ENCODE data around the gene SND1. TPM values are rescaled to one million over a fixed set of nuclear protein-coding genes. Genes with fewer than 3 reads are reported as not detected.

The SND1 gene
- total and polyA plus RNA-seq, 2 of the 4 experiments (the other 2 are of a cell fraction), result 154 to 294 TPM

DNA sequence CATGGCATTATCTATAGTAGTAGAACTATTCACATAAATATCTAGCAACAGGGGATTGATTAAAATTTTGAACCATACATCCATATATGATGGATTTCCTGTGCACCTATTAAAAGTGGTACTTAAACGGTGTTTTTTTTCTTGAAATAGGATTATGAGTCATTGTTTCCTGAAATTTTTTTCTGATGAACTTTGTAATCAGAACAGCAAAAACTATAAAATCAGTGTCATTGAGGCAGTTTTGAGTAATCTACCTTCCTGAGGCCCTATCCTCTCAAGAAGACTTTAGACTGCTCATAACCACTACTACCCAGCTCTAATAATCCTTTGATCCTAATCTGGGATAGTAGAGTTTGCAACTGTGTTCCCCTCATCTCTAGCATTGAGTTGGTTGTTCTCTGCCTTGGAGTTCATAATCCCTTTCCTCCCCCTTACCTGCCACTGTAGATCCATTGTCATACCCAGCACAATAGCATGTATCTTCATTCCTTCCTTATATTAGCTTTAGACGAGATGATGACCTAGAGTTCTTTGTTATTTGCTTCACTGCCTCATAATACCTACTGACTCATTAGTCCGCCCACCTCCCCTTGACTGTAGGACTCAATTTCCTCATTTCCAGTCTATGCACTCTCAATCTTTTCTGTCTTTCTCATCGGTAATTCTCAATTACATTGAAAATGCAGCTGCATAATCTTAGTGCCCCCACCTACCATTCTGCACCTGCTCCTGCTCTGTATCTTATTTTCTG is 245.9 kb downstream of the SND1 start:
- ATAC-seq (ENCODE audit: low read depth), result no peak

More for the DNA sequence above, 245.9 kb downstream of the SND1 start:
- in situ Hi-C loops (cut with MboI; ENCODE audit: low sequenced_read_pairs), result no loop called here
- peaks cover 25% of the 10 kb centered on the region for H3K9me1 ChIP-seq (ENCODE audit: insufficient read depth, low read length)
- H3K23ac ChIP-seq (ENCODE audit: low read depth, low read length), result no peak overlapping the region
- no peak overlapping the region for H3K4me2 ChIP-seq (ENCODE audit: low read depth, low read length)
- no peak overlapping the region for H3K27ac ChIP-seq (ENCODE audit: insufficient read depth, low read length)
- ChIA-PET POLR2A (ENCODE audit: unreplicated experiment) (no interaction called here), CTCF (no interaction called here)
- H2AK9ac ChIP-seq (replicated peaks; ENCODE audit: low read depth, low read length, poor library complexity), result no peak overlapping the region
- BruUV-seq (replicated peaks), result no TSS peak
- H2BK120ac ChIP-seq (ENCODE audit: low read depth, low read length), result no peak overlapping the region
- no peak overlapping the region for H2BK5ac ChIP-seq (ENCODE audit: low read depth, low read length, poor library complexity, severe bottlenecking)
- 83% methylated on average over 1 of the region's 4 CpGs; no CpG with 5 or more reads in 1 of the 2 experiments for WGBS, 2 experiments (ENCODE audit: extremely low coverage in 2 of 2, insufficient read length in 1 of 2)
- H3K4me3 ChIP-seq (ENCODE audit: insufficient read depth, low read depth, low read length), result no peak overlapping the region
- H2AK5ac ChIP-seq (ENCODE audit: low read depth, low read length), result no peak overlapping the region
- no peak overlapping the region for H3K4ac ChIP-seq (ENCODE audit: low read depth, low read length)
- dilution Hi-C loops (cut with HindIII; ENCODE audit: low sequenced_read_pairs, unreplicated experiment), result no loop called here
- H2BK15ac ChIP-seq (ENCODE audit: low read depth, low read length), result no peak overlapping the region
- H3K14ac ChIP-seq (replicated peaks; ENCODE audit: low read depth, low read length), result no peak overlapping the region
- no peaks in the 10 kb centered on the region for H3K9me3 ChIP-seq (ENCODE audit: control insufficient read depth, insufficient read depth, low read length)
- H3K9ac ChIP-seq (ENCODE audit: low read depth, low read length), result no peak overlapping the region
- no peak overlapping the region for H3K56ac ChIP-seq (ENCODE audit: extremely low read depth, insufficient read depth, low read length)
- no peak overlapping the region for H2BK20ac ChIP-seq (ENCODE audit: low read depth, low read length)
- no peak overlapping the region for H4K8ac ChIP-seq (ENCODE audit: low read depth in 2 of 2, low read length in 2 of 2)
- H3K36me3 ChIP-seq (ENCODE audit: control insufficient read depth, insufficient read depth, low read length), result peaks cover 2% of the 10 kb centered on the region
- H4K91ac ChIP-seq (ENCODE audit: insufficient read depth, low read depth, low read length), result no peak overlapping the region
- no peak overlapping the region for H4K5ac ChIP-seq (ENCODE audit: low read depth, low read length)
- H3K18ac ChIP-seq (ENCODE audit: low read depth, low read length), result no peak overlapping the region
- peak; percentile 62 for DNase-seq
- H3K79me1 ChIP-seq (ENCODE audit: low read depth in 1 of 2, low read length in 2 of 2), result peaks cover 71 to 73% of the 10 kb centered on the region in 2 experiments
- peaks cover 70% of the 10 kb centered on the region for H4K20me1 ChIP-seq (ENCODE audit: insufficient read depth, low read length)
- intact Hi-C loops (cut with micrococcal nuclease), result no loop called here
- TF ChIP-seq POLR2A (IDR thresholded peaks at IDR 0.05; ENCODE audit: low read depth, low read length) (no peak), SMC3 (IDR thresholded peaks at IDR 0.05; ENCODE audit: low read depth, low read length) (no peak), FOS (IDR thresholded peaks at IDR 0.05; ENCODE audit: low read depth, low read length) (0 out of 2 replicates have a peak, but pooled peaks have one; percentile 3), CEBPB (IDR thresholded peaks at IDR 0.05; ENCODE audit: low read depth, low read length) (no peak; the same call in 1 of the 2 replicates)
- H3K4me1 ChIP-seq (ENCODE audit: control insufficient read depth, insufficient read depth, low read length), result peaks cover 18% of the 10 kb centered on the region
- H2AFZ ChIP-seq (replicated peaks; ENCODE audit: low read length, poor library complexity), result no peak overlapping the region
- H3K27me3 ChIP-seq (ENCODE audit: control insufficient read depth, insufficient read depth, low read length), result no peaks in the 10 kb centered on the region
